ENCODE measurements around the gene LIMA1.
A peak's percentile ranks its signal among the peaks of the same experiment; 100 is the strongest.
"Not testable (repeated sequence)": the region's sequence is repeated elsewhere in the genome, so short reads cannot be mapped to it uniquely, and the experiment has no call there.

The LIMA1 gene

GRCh38 chr12:50247665-50248064 lies 35.7 kb downstream of the LIMA1 start:
- not testable (repeated sequence) for ATAC-seq (replicated peaks)
- peaks cover 1 to 13% of the 10 kb centered on the region in 2 donors for H3K36me3 Mint-ChIP-seq
- peaks cover 26 to 27% of the 10 kb centered on the region in 2 donors for H3K4me1 Mint-ChIP-seq

GRCh38 chr12:50246873-50247612 lies 36.3 kb downstream of the LIMA1 start:
- ATAC-seq (replicated peaks), result peak; percentile 83 to 89
- H3K9me3 Mint-ChIP-seq, result no peaks in the 10 kb centered on the region
- H3K27me3 Mint-ChIP-seq, result peaks cover 0 to 5% of the 10 kb centered on the region in 2 donors
- H3K36me3 Mint-ChIP-seq, result peaks cover 1 to 13% of the 10 kb centered on the region in 2 donors
- peak; percentile 21 for DNase-seq
- H3K4me3 Mint-ChIP-seq, result peak overlapping the region; percentile 34 to 62
- peaks cover 27 to 32% of the 10 kb centered on the region in 2 donors for H3K4me1 Mint-ChIP-seq
- peak overlapping the region; percentile 90 for H3K27ac Mint-ChIP-seq

More at GRCh38 chr12:50247665-50248064, 35.7 kb downstream of the LIMA1 start:
- not testable (repeated sequence) for H3K27me3 Mint-ChIP-seq, DNase-seq, H3K4me3 Mint-ChIP-seq, H3K9me3 Mint-ChIP-seq, H3K27ac Mint-ChIP-seq

GRCh38 chr12:50246197-50246865 lies 37.0 kb downstream of the LIMA1 start:
- DNase-seq, result no peak
- ATAC-seq (replicated peaks), result peak; percentile 33 to 61
- H3K4me1 Mint-ChIP-seq, result peaks cover 24 to 34% of the 10 kb centered on the region in 2 donors

GRCh38 chr12:50243507-50243906 lies 39.8 kb downstream of the LIMA1 start:
- Mint-ChIP-seq H3K36me3 (peaks cover 1 to 12% of the 10 kb centered on the region in 2 donors), H3K27ac (no peak overlapping the region), H3K27me3 (peaks cover 0 to 5% of the 10 kb centered on the region in 2 donors), H3K9me3 (no peaks in the 10 kb centered on the region), H3K4me1 (peaks cover 18 to 33% of the 10 kb centered on the region in 2 donors), H3K4me3 (no peak overlapping the region)
- DNase-seq (no peak), ATAC-seq (replicated peaks) (no peak)

More at GRCh38 chr12:50246197-50246865, 37.0 kb downstream of the LIMA1 start:
- peaks cover 0 to 5% of the 10 kb centered on the region in 2 donors for H3K27me3 Mint-ChIP-seq
- peaks cover 1 to 13% of the 10 kb centered on the region in 2 donors for H3K36me3 Mint-ChIP-seq
- peak overlapping the region in 1 of 2 donors; percentile 0 for H3K4me3 Mint-ChIP-seq
- H3K27ac Mint-ChIP-seq, result peak overlapping the region; percentile 6
- H3K9me3 Mint-ChIP-seq, result no peaks in the 10 kb centered on the region

GRCh38 chr12:50242751-50243191 lies 40.5 kb downstream of the LIMA1 start:
- peaks cover 0 to 5% of the 10 kb centered on the region in 2 donors for H3K27me3 Mint-ChIP-seq
- no peak for DNase-seq
- no peaks in the 10 kb centered on the region for H3K9me3 Mint-ChIP-seq
- H3K4me3 Mint-ChIP-seq, result no peak overlapping the region
- no peak for ATAC-seq (replicated peaks)
- no peak overlapping the region for H3K27ac Mint-ChIP-seq
- H3K4me1 Mint-ChIP-seq, result peaks cover 16 to 30% of the 10 kb centered on the region in 2 donors
- H3K36me3 Mint-ChIP-seq, result peaks cover 1 to 9% of the 10 kb centered on the region in 2 donors

- no peak for DNase-seq
- Mint-ChIP-seq H3K4me3 (no peak overlapping the region), H3K9me3 (no peaks in the 10 kb centered on the region), H3K27ac (no peak overlapping the region), H3K27me3 (peaks cover 0 to 5% of the 10 kb centered on the region in 2 donors), H3K36me3 (peaks cover 0 to 6% of the 10 kb centered on the region in 2 donors), H3K4me1 (peaks cover 8 to 18% of the 10 kb centered on the region in 2 donors)
- no peak for ATAC-seq (replicated peaks)
Measured at GRCh38 chr12:50241178-50241577, 42.1 kb downstream of the LIMA1 start.

GRCh38 chr12:50240792-50241114 lies 42.6 kb downstream of the LIMA1 start:
- Mint-ChIP-seq H3K27ac (no peak overlapping the region), H3K4me1 (peaks cover 8 to 14% of the 10 kb centered on the region in 2 donors), H3K27me3 (peaks cover 0 to 5% of the 10 kb centered on the region in 2 donors), H3K9me3 (no peaks in the 10 kb centered on the region), H3K4me3 (no peak overlapping the region), H3K36me3 (peaks cover 0 to 6% of the 10 kb centered on the region in 2 donors)
- no peak for ATAC-seq (replicated peaks)
- no peak for DNase-seq

GRCh38 chr12:50240096-50240791 lies 43.1 kb downstream of the LIMA1 start:
- H3K9me3 Mint-ChIP-seq, result no peaks in the 10 kb centered on the region
- peaks cover 0 to 6% of the 10 kb centered on the region in 2 donors for H3K36me3 Mint-ChIP-seq
- peaks cover 5 to 10% of the 10 kb centered on the region in 2 donors for H3K4me1 Mint-ChIP-seq
- no peak for DNase-seq
- H3K27me3 Mint-ChIP-seq, result peaks cover 0 to 5% of the 10 kb centered on the region in 2 donors
- H3K4me3 Mint-ChIP-seq, result no peak overlapping the region
- ATAC-seq (replicated peaks), result no peak
- no peak overlapping the region for H3K27ac Mint-ChIP-seq

GRCh38 chr12:50239355-50239891 lies 43.9 kb downstream of the LIMA1 start:
- H3K4me3 Mint-ChIP-seq, result no peak overlapping the region
- no peak for ATAC-seq (replicated peaks)
- H3K4me1 Mint-ChIP-seq, result peaks cover 2 to 10% of the 10 kb centered on the region in 2 donors
- peaks cover 0 to 2% of the 10 kb centered on the region in 2 donors for H3K36me3 Mint-ChIP-seq
- no peaks in the 10 kb centered on the region for H3K9me3 Mint-ChIP-seq
- DNase-seq, result no peak
- H3K27me3 Mint-ChIP-seq, result no peaks in the 10 kb centered on the region
- H3K27ac Mint-ChIP-seq, result no peak overlapping the region

- Mint-ChIP-seq H3K27ac (no peak overlapping the region), H3K4me3 (no peak overlapping the region), H3K27me3 (no peaks in the 10 kb centered on the region), H3K4me1 (no peaks in the 10 kb centered on the region), H3K36me3 (no peaks in the 10 kb centered on the region), H3K9me3 (no peaks in the 10 kb centered on the region)
- no peak for DNase-seq
- ATAC-seq (replicated peaks), result no peak
Measured at GRCh38 chr12:50234347-50234746, 49.0 kb downstream of the LIMA1 start.

- ATAC-seq (replicated peaks) (no peak), DNase-seq (no peak)
- H3K4me3 Mint-ChIP-seq, result no peak overlapping the region
- no peak overlapping the region for H3K27ac Mint-ChIP-seq
- H3K4me1 Mint-ChIP-seq, result no peaks in the 10 kb centered on the region
- no peaks in the 10 kb centered on the region for H3K27me3 Mint-ChIP-seq
- no peaks in the 10 kb centered on the region for H3K36me3 Mint-ChIP-seq
- no peaks in the 10 kb centered on the region for H3K9me3 Mint-ChIP-seq
Measured at GRCh38 chr12:50232771-50233209, 50.5 kb downstream of the LIMA1 start.

- Mint-ChIP-seq H3K36me3 (no peaks in the 10 kb centered on the region), H3K27ac (no peak overlapping the region), H3K4me3 (no peak overlapping the region), H3K27me3 (no peaks in the 10 kb centered on the region), H3K4me1 (no peaks in the 10 kb centered on the region), H3K9me3 (no peaks in the 10 kb centered on the region)
- ATAC-seq (replicated peaks), result no peak
- DNase-seq, result no peak
Measured at GRCh38 chr12:50232206-50232605, 51.1 kb downstream of the LIMA1 start.

- Mint-ChIP-seq H3K4me3 (no peak overlapping the region), H3K4me1 (no peaks in the 10 kb centered on the region), H3K27me3 (no peaks in the 10 kb centered on the region), H3K36me3 (no peaks in the 10 kb centered on the region), H3K9me3 (no peaks in the 10 kb centered on the region), H3K27ac (no peak overlapping the region)
- ATAC-seq (replicated peaks), result no peak
- DNase-seq, result no peak
Measured at GRCh38 chr12:50231346-50231745, 52.0 kb downstream of the LIMA1 start.

- Mint-ChIP-seq H3K27ac (no peak overlapping the region), H3K9me3 (no peaks in the 10 kb centered on the region)
Measured at GRCh38 chr12:50230217-50230616, 53.1 kb downstream of the LIMA1 start.

More at GRCh38 chr12:50230217-50230616, 53.1 kb downstream of the LIMA1 start:
- Mint-ChIP-seq H3K4me3 (no peak overlapping the region), H3K4me1 (peaks cover 0 to 2% of the 10 kb centered on the region in 2 donors), H3K27me3 (no peaks in the 10 kb centered on the region), H3K36me3 (no peaks in the 10 kb centered on the region)
- no peak for DNase-seq
- no peak for ATAC-seq (replicated peaks)
